ENCODE measurements around the gene CALB2. TPM values are rescaled to one million over a fixed set of nuclear protein-coding genes. Genes with fewer than 3 reads are reported as not detected.
A peak's percentile ranks its signal among the peaks of the same experiment; 100 is the strongest.

Gene CALB2
- total RNA-seq, 1 experiment from 2014 or later = 5.5 TPM

DNA sequence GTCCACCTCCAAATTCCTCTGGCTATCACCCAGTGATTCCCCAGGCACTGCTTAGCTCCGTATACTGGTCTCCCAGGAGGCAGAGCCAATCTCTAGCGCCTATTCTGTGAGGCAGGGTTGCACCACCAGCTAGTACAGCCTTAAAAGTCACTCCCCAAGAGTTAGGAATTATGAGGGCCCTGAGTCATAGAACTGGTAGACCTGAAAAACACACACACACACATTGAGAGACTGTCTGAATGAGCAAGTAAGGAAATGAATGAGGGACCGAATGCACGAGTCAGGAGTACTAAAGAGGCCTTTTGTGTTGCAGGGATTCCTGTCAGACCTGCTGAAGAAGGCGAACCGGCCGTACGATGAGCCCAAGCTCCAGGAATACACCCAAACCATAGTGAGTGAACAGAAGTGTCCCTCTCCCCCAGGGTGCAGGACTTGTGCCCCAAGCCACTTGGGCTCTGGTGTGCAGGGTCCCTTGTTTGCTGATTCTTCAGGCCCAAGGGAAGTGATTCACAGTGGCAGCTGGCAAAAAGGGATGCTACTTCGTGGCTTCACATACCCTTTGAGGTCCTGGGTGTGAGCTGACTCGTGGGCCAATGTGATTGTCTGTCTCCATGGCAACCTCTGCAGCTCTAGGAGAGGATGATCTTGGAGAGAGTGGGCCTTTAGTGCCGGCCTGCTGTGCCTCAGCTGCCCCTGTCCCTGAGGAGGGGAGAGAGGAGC is 24.7 kb downstream of the CALB2 start:
- Histone ChIP-seq H3K36me3 (ENCODE audit: control insufficient read depth in 1 of 2, insufficient read depth in 2 of 2, low read length in 2 of 2) (no peaks in the 10 kb centered on the region), H3K9me2 (ENCODE audit: insufficient read depth) (no peaks in the 10 kb centered on the region), H3K27me3 (ENCODE audit: insufficient read depth, low read length) (peaks cover 7% of the 10 kb centered on the region; the same call in 1 of the 2 replicates), H3K9ac (ENCODE audit: low read length) (no peak overlapping the region), H4K20me1 (ENCODE audit: insufficient read depth) (no peaks in the 10 kb centered on the region), H3K9me3 (ENCODE audit: control insufficient read depth in 1 of 2, insufficient read depth in 1 of 2, low read depth in 1 of 2, low read length in 2 of 2) (no peaks in the 10 kb centered on the region), H2AFZ (ENCODE audit: low read depth, low read length, poor library complexity, severe bottlenecking) (no peak overlapping the region), H3K79me2 (ENCODE audit: insufficient read depth, low read length) (no peaks in the 10 kb centered on the region), H3K4me2 (ENCODE audit: low read length) (no peak overlapping the region), H3K4me3 (replicated peaks in 1 of 2; ENCODE audit: low read depth in 1 of 2, low read length in 2 of 2) (no peak overlapping the region), H3K27ac (ENCODE audit: low read depth, low read length) (no peak overlapping the region), H3K4me1 (ENCODE audit: control insufficient read depth in 1 of 2, insufficient read depth in 2 of 2, low read length in 2 of 2) (no peaks in the 10 kb centered on the region)
- peak; percentile 38; the same call in 1 of the 2 replicates for ATAC-seq
- no peak for TF ChIP-seq TCF7L2 (IDR thresholded peaks at IDR 0.05; ENCODE audit: borderline replicate concordance, extremely low read depth, insufficient read depth, insufficient read length)
- TF ChIP-seq SIN3A (IDR thresholded peaks at IDR 0.05; ENCODE audit: low read depth) = no peak
- TF ChIP-seq CEBPB (IDR thresholded peaks at IDR 0.05; ENCODE audit: low read depth) = no peak
- TF ChIP-seq EZH2phosphoT487 (IDR thresholded peaks at IDR 0.05; ENCODE audit: borderline replicate concordance) = no peak
- TF ChIP-seq, protein P1, sequence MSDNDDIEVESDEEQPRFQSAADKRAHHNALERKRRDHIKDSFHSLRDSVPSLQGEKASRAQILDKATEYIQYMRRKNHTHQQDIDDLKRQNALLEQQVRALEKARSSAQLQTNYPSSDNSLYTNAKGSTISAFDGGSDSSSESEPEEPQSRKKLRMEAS (IDR thresholded peaks at IDR 0.05) = no peak
- no peak for TF ChIP-seq JUND (IDR thresholded peaks at IDR 0.05)
- TF ChIP-seq SRF (IDR thresholded peaks at IDR 0.05; ENCODE audit: low read depth) = no peak
- TF ChIP-seq ZFX (IDR thresholded peaks at IDR 0.05) = no peak
- TF ChIP-seq, protein P2, sequence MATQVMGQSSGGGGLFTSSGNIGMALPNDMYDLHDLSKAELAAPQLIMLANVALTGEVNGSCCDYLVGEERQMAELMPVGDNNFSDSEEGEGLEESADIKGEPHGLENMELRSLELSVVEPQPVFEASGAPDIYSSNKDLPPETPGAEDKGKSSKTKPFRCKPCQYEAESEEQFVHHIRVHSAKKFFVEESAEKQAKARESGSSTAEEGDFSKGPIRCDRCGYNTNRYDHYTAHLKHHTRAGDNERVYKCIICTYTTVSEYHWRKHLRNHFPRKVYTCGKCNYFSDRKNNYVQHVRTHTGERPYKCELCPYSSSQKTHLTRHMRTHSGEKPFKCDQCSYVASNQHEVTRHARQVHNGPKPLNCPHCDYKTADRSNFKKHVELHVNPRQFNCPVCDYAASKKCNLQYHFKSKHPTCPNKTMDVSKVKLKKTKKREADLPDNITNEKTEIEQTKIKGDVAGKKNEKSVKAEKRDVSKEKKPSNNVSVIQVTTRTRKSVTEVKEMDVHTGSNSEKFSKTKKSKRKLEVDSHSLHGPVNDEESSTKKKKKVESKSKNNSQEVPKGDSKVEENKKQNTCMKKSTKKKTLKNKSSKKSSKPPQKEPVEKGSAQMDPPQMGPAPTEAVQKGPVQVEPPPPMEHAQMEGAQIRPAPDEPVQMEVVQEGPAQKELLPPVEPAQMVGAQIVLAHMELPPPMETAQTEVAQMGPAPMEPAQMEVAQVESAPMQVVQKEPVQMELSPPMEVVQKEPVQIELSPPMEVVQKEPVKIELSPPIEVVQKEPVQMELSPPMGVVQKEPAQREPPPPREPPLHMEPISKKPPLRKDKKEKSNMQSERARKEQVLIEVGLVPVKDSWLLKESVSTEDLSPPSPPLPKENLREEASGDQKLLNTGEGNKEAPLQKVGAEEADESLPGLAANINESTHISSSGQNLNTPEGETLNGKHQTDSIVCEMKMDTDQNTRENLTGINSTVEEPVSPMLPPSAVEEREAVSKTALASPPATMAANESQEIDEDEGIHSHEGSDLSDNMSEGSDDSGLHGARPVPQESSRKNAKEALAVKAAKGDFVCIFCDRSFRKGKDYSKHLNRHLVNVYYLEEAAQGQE (IDR thresholded peaks at IDR 0.05; ENCODE audit: low read depth) = no peak
- TF ChIP-seq POLR2AphosphoS5 (IDR thresholded peaks at IDR 0.05; ENCODE audit: low read depth, low read length) = no peak
- no peak for TF ChIP-seq CBX3 (IDR thresholded peaks at IDR 0.05; ENCODE audit: low read depth)
- no peak for TF ChIP-seq FOSL1 (IDR thresholded peaks at IDR 0.05; ENCODE audit: low read depth)
- no peak for TF ChIP-seq ZNF274 (IDR thresholded peaks at IDR 0.05; ENCODE audit: low read depth, low read length)
- TF ChIP-seq YY1 (IDR thresholded peaks at IDR 0.05; ENCODE audit: extremely low read depth, insufficient replicate concordance, low read depth, low read length) = no peak
- TF ChIP-seq EGR1 (IDR thresholded peaks at IDR 0.05; ENCODE audit: low read depth) = no peak
- TF ChIP-seq, protein P3, sequence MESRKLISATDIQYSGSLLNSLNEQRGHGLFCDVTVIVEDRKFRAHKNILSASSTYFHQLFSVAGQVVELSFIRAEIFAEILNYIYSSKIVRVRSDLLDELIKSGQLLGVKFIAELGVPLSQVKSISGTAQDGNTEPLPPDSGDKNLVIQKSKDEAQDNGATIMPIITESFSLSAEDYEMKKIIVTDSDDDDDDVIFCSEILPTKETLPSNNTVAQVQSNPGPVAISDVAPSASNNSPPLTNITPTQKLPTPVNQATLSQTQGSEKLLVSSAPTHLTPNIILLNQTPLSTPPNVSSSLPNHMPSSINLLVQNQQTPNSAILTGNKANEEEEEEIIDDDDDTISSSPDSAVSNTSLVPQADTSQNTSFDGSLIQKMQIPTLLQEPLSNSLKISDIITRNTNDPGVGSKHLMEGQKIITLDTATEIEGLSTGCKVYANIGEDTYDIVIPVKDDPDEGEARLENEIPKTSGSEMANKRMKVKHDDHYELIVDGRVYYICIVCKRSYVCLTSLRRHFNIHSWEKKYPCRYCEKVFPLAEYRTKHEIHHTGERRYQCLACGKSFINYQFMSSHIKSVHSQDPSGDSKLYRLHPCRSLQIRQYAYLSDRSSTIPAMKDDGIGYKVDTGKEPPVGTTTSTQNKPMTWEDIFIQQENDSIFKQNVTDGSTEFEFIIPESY (IDR thresholded peaks at IDR 0.05; ENCODE audit: extremely low read depth, insufficient replicate concordance, low read length) = no peak
- TF ChIP-seq POLR2A (IDR thresholded peaks at IDR 0.05; ENCODE audit: borderline replicate concordance, extremely low read depth, insufficient read depth, insufficient read length) = no peak
- no peak for TF ChIP-seq RAD21 (IDR thresholded peaks at IDR 0.05; ENCODE audit: low read depth)
- CTCF ChIA-PET = interaction anchor here (1.2 kb wide), 1 partner anchor 29 kb away, joined by 5 read pairs; no protein-coding TSS in a partner anchor
- RAD21 ChIA-PET (ENCODE audit: low non-redundant PET in 1 of 2, low total read pairs in 2 of 2, uncharacterized antibody in 2 of 2, unreplicated experiment in 2 of 2) = no interaction called here
- intact Hi-C loops (cut with micrococcal nuclease) = no loop called here
- BruUV-seq (replicated peaks) = no TSS peak
- POLR2A ChIA-PET = no interaction called here
- no peak for DNase-seq (ENCODE audit: low read depth, low spot score)
